ENCODE measurements around the gene TRIM41.
"Not testable (repeated sequence)": the region's sequence is repeated elsewhere in the genome, so short reads cannot be mapped to it uniquely, and the experiment has no call there.

TRIM41 gene

GRCh38 chr5:181259283-181259682 lies 36.2 kb downstream of the TRIM41 start:
- DNase-seq: no peak

- DNase-seq: no peak
Measured at GRCh38 chr5:181259974-181260719, 37.1 kb downstream of the TRIM41 start.

DNA sequence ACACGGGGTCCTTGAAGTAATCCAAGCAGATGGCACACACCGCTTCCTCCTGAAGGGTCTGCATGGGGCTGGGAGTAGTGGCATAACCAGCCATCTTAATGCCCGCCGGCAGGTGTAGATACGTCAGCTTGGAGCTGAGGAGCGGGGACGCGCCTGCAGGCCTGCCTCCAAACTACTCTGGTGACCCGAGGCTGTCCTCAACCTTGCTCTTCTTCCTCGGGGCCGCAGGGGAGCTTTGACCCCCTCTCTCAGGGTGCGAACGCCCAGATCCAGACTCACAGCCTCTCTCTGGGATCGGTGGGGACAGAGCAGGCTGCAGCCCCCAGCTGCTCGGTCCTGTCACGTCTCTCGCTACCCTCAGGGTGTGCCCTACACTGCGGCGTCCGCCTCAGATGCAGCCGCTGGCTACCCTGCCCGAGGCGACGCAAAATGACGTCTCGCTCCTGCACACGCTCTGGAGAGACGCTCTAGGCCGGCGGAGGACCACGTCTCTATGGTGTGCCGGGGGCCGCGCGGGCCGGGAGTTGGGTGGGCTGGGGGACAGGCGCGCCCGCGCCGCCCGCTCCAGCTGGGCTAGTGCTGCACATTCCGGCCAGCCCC lies 37.7 kb downstream of the TRIM41 start, which contains the start of gene TRIM52:
TRIM52 (minus strand) TSS at position 424 of the 600 bp plus-strand sequence; CDS start at position 94, 330 bp downstream.
- no peak for DNase-seq

GRCh38 chr5:181261320-181262049 lies 38.4 kb downstream of the TRIM41 start:
- DNase-seq: no peak

DNA sequence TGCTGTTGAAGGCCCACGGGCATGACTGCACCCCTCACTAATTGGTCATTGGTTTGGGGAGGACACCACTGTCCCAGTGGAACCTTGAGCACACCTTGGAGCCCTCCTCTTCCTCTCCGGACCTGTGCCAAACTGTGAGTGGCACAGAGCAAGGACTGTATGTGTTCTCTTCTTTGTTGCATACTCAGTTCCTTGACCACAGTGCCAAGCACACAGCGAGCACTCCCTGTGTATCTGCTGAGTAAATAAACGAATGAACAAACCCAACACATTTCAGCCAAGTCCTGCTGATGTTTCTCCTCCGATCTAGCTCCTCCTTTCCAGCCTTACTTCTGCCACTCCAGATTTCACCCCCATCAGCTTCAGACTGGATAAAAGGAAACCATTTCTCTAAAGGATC lies 40.6 kb downstream of the TRIM41 start:
- no peak for DNase-seq

DNA sequence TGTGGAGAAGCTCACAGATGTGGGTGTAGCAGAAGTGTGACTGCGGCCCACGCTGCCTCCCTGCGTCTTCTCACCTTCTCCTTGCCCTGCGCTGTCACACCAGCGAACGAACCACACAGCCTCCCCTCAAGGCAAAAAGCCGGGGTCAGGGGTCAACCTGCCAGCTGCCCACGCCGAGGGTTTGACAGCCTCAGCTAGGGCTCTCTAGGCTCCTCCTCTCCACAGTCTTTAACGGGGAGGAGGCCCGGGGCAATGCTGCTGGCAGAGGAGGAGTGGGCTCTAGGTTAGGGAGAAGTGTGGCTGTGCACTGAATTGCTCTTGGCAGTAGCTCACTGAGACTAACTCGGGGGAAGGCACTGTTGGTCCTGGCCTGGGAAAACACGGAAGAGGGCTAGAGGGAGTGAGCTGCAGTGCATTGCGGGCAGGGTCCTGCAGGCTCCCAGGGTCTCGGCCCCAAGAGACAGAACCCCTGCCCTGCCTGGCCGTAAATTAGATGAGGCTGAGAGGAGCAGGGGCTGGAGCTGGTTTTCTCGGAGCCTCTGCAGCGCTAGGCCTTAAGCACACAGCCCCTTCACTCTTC lies 42.1 kb downstream of the TRIM41 start:
- DNase-seq: no peak

GRCh38 chr5:181267291-181267904 lies 44.3 kb downstream of the TRIM41 start:
- not testable (repeated sequence) for DNase-seq

GRCh38 chr5:181267907-181268306 lies 44.8 kb downstream of the TRIM41 start:
- not testable (repeated sequence) for DNase-seq

GRCh38 chr5:181271081-181271480 lies 48.0 kb downstream of the TRIM41 start:
- no peak for DNase-seq

- not testable (repeated sequence) for DNase-seq
Measured at GRCh38 chr5:181273433-181273744, 50.3 kb downstream of the TRIM41 start.

GRCh38 chr5:181280251-181280762 lies 57.2 kb downstream of the TRIM41 start:
- no peak for DNase-seq

- DNase-seq: no peak
Measured at GRCh38 chr5:181281077-181281983, 58.2 kb downstream of the TRIM41 start.

DNA sequence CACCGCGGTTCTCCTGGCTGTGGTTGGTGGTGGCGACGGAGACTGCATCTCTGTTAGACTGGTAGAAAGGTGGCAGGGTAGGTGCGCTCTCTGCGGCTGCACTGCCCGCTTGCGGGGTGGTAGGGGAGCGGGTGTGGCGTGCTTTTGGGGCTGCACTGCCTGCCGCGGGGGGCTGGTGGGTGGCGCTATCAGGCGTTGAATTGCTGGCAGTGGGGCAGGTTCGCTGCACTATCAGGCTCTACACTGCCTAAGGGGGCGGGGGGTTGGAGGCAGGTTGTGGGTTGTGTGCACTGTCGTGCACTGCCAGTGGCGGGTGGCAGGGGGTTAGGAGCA lies 58.9 kb downstream of the TRIM41 start:
- no peak for DNase-seq

GRCh38 chr5:181282415-181282814 lies 59.3 kb downstream of the TRIM41 start:
- DNase-seq: not testable (repeated sequence)

GRCh38 chr5:181282874-181283273 lies 59.8 kb downstream of the TRIM41 start:
- no peak for DNase-seq

GRCh38 chr5:181283347-181283746 lies 60.3 kb downstream of the TRIM41 start:
- no peak for DNase-seq

DNA sequence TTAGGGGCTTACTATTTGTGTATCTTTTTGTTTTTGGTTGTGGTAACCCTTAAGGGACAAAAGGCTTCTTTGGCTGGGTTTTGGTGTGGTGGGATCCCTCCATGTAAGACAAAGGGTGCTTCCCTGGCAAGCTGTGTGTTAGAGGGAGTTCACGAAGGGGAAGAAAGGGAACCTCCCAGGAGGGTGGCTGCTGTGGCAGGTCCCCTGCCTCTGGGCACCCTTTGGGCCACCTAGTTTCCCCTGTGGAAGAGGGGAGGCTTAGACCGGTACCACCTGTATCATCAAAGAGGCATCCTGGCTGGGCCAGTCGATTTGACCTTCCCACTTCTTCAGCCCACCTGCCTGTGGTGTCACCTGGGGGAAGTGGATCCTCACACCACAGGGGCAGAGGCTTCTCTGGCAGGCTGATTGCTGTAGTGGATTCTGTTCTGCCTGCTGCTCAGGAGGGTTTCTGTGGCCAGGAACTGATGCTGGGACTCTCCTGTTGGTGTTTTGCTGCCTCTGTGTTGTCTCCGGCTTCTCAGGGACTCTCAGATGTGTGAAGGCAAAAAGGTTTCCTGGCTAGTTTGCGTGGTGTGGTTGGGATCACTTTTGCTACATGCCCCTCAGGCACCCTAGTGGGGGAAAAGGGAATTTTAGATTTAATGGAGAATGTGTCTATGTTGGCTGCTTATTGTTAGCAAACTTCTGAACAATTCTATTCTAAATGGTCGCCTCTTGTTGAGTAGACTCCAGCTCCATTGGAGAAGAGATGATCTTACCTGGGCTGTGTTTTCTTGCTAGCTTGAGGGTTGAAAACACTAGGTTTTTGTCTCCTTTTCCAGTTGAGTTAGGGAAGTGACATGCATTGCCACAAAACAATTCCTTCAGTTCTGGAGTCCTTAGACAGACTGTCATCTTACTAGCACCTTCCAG lies 61.0 kb downstream of the TRIM41 start:
- not testable (repeated sequence) for DNase-seq
